IPS DF 6.9 (cell line): Measurements from ENCODE around the gene CCDC71.
A peak's percentile ranks its signal among the peaks of the same experiment; 100 is the strongest.

ENCODE experiments used
- DNase-seq: peaks from one replicate; pipeline ENCODE4 v3.0.0-alpha.2; 2013; ENCODE audit warnings: low read depth, low spot score
- H3K27ac ChIP-seq: one replicate; pipeline ENCODE4 v1.5.1; 2013; ENCODE audit warnings: low read length, control low read depth
- H3K27me3 ChIP-seq: 2 replicates; pipeline ENCODE4 v1.6.1; 2013; ENCODE audit warnings: mild to moderate bottlenecking, low read length; ENCODE audit not compliant: control insufficient read depth, insufficient read depth
- H3K36me3 ChIP-seq: 2 replicates; pipeline ENCODE4 v1.6.1; 2013; ENCODE audit warnings: low read length; ENCODE audit not compliant: control insufficient read depth, insufficient read depth
- H3K4me1 ChIP-seq: 2 replicates; pipeline ENCODE4 v1.6.1; 2013; ENCODE audit warnings: low read length; ENCODE audit not compliant: control insufficient read depth, insufficient read depth
- H3K4me3 ChIP-seq: 2 replicates; pipeline ENCODE4 v1.5.1; 2013; ENCODE audit warnings: mild to moderate bottlenecking, low read length
- H3K9me3 ChIP-seq: 2 replicates; pipeline ENCODE4 v1.6.1; 2013; ENCODE audit warnings: low read length, inconsistent platforms; ENCODE audit not compliant: control insufficient read depth, insufficient read depth
- WGBS: extraction: QIAGEN DNeasy Blood & Tissue Kit; methylation state at CpG from one replicate; pipeline ENCODE4 v1.1.7; 2013; ENCODE audit warnings: mixed read lengths, missing lambda C conversion rate; ENCODE audit not compliant: insufficient read length, insufficient coverage; 5-methylcytosine and 5-hydroxymethylcytosine counted together

The CCDC71 gene

DNA sequence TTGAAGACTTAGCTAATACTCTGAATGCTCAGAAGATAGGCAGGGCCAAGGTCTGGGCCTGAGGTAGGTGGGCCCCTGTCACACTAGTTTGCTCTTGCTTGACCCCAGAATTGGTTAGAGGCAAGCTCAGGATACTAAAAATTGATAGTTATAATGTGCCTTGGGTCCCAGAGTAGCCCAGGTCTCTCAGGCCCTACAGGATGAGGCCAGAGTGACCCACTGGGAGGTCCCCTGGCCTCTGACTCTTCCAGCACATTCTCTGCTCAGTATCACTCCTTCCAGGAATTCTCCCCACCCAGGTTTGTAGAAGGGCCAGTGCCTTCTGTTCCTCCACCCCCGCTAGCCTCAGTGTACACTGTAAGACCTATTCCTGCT, 4.6 kb upstream of the CCDC71 start:
- no peaks in the 10 kb centered on the region for H3K36me3 ChIP-seq
- H3K27ac ChIP-seq: no peak overlapping the region
- H3K9me3 ChIP-seq: no peaks in the 10 kb centered on the region
- H3K4me1 ChIP-seq: peaks cover 15% of the 10 kb centered on the region
- DNase-seq: no peak
- no peaks in the 10 kb centered on the region for H3K27me3 ChIP-seq
- no CpG with 5 or more reads among the region's 1 CpG for WGBS
- H3K4me3 ChIP-seq: no peak overlapping the region

DNA sequence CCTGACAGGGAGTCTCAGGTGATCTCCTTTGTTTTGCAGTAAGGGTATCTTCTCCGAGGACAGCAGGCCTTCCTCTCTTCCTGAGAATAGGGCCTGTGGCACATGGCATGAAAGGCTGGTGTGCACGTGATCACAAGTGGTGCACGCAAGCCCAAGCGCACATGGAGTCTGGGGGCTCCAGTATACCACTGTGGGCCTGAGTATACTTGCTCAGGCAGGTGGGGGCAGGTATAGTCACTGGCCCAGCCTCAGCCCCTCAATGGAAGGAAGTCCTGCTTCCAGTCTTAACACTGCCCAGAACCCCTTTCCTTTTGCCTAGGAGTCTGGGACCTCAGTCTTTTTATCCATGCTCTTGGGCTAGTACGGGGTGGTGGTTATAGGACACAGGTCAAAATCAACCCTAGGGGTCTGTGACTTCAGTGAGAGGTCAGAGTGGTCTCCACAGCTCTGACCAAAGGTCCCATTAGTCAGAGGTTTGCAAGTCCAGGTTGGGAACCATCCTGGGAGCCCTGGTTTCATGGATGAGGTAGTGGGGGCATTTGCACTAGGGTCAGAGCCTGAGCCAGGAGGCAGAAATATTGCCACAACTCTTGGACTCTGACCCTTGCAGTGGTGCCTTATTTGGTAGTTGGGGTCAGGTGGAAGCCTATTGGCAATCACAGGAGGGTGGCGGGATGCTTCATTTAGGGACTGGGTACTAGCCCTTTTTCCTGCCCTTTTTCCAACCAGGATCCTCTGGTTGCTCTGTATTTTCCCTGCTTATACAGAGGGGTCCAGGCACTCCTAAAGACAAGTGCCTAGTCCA, 823 bp upstream of the CCDC71 start:
- no peaks in the 10 kb centered on the region for H3K27me3 ChIP-seq
- H3K27ac ChIP-seq: no peak overlapping the region
- H3K4me1 ChIP-seq: peaks cover 3% of the 10 kb centered on the region; the same call in 1 of the 2 replicates
- H3K9me3 ChIP-seq: no peaks in the 10 kb centered on the region
- DNase-seq: no peak
- peak overlapping the region; percentile 4; the same call in 1 of the 2 replicates for H3K4me3 ChIP-seq
- no CpG with 5 or more reads among the region's 6 CpGs for WGBS
- H3K36me3 ChIP-seq: peaks cover 12% of the 10 kb centered on the region

DNA sequence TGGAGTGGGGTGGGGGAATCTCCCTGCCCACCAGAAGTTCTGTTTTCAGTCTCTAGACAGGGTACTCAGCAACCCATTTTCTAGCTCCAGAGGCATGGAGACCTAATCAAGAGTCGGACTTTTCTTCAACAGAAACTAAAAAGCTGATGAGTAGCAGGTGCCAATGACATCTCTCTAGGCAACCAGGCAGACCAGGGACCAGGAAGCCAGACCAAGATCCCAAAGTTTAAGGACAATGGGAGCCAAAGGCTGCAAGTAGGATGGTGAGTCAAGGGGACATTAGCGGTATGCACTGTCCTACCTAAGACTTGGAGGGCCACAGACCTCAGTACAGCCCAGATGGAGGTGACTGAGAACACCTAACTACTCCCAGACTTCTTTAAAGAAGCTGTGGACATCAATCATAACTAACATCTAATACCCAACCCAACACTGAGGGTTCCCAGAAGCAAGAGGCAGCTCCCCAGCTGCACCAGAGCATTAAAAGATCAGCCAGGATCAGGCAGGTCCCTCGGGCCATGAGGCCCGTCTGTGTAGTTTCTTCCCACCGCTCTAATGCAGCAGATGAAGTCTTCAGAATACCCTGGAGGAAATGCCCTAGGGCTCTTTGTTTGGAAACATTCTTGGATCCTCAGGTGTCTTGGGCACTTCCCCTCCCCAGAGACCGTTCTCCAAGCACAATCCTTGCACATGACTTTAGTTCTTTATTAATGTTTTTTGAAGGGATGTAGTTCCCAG, 979 bp downstream of the CCDC71 start:
- WGBS: no CpG with 5 or more reads among the region's 6 CpGs
- Histone ChIP-seq H3K27ac (no peak overlapping the region), H3K27me3 (no peaks in the 10 kb centered on the region), H3K9me3 (no peaks in the 10 kb centered on the region), H3K4me3 (peak overlapping the region; percentile 78; the same call in 1 of the 2 replicates), H3K36me3 (peaks cover 12% of the 10 kb centered on the region), H3K4me1 (peaks cover 3% of the 10 kb centered on the region; the same call in 1 of the 2 replicates)
- no peak for DNase-seq

DNA sequence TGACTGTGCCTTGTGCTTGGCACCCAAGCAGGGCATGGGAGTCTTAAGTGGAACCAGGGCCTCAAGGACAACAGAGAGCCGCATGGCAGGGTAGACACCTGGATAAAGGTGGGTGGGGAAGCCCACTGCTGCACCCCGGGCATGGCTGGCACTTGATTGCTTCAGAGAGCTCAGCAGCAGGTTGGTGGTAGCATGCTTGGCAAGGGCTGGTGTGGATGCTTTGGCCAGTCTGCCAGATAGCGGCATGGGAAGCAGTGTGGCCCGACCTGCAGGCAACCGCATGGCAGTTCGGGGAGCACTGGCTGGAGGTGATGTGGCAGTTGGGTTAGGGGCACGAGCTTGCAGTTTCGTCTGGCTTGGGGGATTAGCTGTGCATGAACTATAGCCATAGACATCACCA, 2.5 kb downstream of the CCDC71 start:
- Histone ChIP-seq H3K4me3 (no peak overlapping the region), H3K27me3 (no peaks in the 10 kb centered on the region), H3K27ac (no peak overlapping the region), H3K36me3 (peaks cover 12% of the 10 kb centered on the region), H3K4me1 (peaks cover 3% of the 10 kb centered on the region; the same call in 1 of the 2 replicates), H3K9me3 (no peaks in the 10 kb centered on the region)
- no peak for DNase-seq
- WGBS: no CpG with 5 or more reads among the region's 8 CpGs

DNA sequence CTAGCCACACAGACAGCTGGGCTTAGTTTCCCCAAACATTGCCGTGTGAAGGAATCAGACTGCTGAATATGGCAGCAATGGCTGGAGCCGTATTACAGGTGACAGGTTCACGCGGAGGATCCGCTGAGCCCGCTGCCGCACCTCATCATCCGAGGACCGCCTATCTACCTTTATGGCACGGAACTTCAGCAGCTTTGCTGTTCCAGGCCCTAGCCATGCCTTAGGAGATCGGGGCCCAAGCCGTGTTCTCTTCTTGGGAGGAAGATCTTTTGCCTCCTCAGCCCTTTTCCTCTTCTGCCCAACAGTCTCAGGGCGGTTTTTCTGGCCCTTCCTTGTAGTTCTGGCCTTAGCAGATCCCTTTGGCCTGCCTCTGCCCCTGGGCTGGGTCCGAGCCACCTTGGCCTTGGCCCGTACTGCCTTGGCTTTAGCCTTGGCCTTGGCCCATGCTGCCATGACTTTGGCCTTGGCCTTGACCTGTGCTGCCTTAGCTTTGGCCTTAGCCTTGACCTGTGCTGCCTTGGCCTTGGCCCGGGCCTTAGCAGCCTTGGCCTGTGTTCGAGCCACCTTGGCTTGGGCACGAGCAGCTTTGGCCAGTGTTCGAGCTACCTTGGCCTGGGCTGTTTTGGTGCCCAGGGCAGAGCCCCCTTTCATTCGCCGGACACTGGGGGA, 3.2 kb downstream of the CCDC71 start:
- Histone ChIP-seq H3K36me3 (peaks cover 12% of the 10 kb centered on the region), H3K9me3 (no peaks in the 10 kb centered on the region), H3K27me3 (no peaks in the 10 kb centered on the region), H3K4me1 (peaks cover 3% of the 10 kb centered on the region; the same call in 1 of the 2 replicates), H3K27ac (no peak overlapping the region), H3K4me3 (no peak overlapping the region)
- WGBS: no CpG with 5 or more reads among the region's 21 CpGs
- no peak for DNase-seq

DNA sequence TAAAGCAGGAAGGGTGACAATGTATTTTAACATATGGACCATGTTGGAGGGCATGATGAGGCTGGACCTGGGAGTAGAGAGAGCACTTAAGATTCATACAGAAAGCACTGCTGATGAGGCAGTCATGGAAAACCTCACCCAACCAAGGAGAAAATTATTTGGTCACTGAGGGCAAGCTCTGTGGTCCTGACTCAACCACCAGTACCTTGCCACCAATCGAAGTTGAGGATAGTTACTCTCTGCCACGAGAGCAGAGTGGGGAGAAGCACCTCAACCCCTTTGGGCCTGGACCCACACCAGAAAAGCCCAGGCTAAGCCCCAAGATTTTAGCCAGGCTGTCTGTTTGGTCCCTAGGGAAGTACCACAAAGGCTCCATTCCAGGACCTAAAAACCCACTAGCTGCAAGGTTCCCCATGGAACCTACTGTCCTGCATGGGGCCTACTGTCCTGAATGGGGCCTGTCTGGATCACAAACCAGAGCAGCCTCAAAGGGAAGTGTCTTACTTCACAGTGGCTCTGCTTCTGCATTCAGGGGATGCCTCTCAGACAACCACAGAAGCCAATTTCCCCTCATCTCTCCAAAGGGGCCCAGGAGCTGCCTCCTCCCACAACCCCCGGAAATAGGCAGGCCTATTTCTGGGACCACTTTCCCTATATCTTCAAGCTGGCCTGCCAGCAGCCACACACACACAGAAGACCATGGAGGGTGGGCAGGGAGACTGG, 4.2 kb downstream of the CCDC71 start:
- H3K9me3 ChIP-seq: no peaks in the 10 kb centered on the region
- no peaks in the 10 kb centered on the region for H3K27me3 ChIP-seq
- peaks cover 3% of the 10 kb centered on the region; the same call in 1 of the 2 replicates for H3K4me1 ChIP-seq
- peaks cover 12% of the 10 kb centered on the region for H3K36me3 ChIP-seq
- WGBS: no CpG with 5 or more reads among the region's 3 CpGs
- H3K4me3 ChIP-seq: no peak overlapping the region
- no peak for DNase-seq
- no peak overlapping the region for H3K27ac ChIP-seq

DNA sequence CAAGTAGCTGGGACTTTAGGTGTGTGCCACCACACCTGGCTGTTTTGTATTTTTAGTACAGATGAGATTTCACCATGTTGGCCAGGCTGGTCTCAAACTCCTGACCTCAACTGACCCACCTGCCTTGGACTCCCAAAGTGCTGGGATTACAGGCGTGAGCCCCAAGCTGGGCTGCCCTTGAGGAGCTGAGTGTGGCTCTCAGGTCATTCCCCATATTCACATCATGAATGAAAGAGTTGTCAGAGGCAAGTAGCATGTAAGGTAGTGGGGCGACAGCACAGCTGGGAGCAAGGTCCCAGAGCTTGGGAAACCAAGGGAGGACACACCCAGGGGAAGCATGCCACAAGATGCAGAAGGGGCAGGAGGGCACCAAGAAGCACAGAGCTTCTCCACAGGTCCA, 4.9 kb downstream of the CCDC71 start:
- H3K36me3 ChIP-seq: peaks cover 12% of the 10 kb centered on the region
- no peak overlapping the region for H3K27ac ChIP-seq
- no peak for DNase-seq
- H3K4me1 ChIP-seq: peaks cover 3% of the 10 kb centered on the region; the same call in 1 of the 2 replicates
- no peaks in the 10 kb centered on the region for H3K27me3 ChIP-seq
- H3K4me3 ChIP-seq: no peak overlapping the region
- no CpG with 5 or more reads among the region's 2 CpGs for WGBS
- H3K9me3 ChIP-seq: no peaks in the 10 kb centered on the region

DNA sequence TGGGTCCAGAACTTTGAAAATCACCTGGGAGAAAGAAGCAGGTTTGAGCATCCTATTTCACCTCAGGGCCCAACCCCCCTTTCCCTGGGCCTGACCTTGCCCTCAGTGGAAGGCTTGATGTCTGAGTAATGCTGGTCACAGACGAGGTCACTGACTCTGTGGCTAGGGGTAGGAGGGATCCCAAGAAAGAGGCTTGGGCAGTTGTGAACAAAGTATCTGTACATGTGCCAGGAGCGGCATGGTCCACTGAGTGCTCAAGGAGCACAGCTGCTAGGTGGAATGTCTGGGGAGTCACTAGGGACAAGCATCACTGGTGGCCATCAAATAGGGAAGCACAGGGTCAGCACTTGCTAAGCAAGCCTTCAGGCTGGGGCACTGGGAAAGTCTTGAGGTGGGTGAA, 7.3 kb downstream of the CCDC71 start:
- Histone ChIP-seq H3K9me3 (no peaks in the 10 kb centered on the region), H3K4me3 (no peak overlapping the region), H3K36me3 (peaks cover 9% of the 10 kb centered on the region), H3K27me3 (no peaks in the 10 kb centered on the region), H3K4me1 (no peaks in the 10 kb centered on the region), H3K27ac (no peak overlapping the region)
- no peak for DNase-seq
- no CpG with 5 or more reads among the region's 2 CpGs for WGBS

DNA sequence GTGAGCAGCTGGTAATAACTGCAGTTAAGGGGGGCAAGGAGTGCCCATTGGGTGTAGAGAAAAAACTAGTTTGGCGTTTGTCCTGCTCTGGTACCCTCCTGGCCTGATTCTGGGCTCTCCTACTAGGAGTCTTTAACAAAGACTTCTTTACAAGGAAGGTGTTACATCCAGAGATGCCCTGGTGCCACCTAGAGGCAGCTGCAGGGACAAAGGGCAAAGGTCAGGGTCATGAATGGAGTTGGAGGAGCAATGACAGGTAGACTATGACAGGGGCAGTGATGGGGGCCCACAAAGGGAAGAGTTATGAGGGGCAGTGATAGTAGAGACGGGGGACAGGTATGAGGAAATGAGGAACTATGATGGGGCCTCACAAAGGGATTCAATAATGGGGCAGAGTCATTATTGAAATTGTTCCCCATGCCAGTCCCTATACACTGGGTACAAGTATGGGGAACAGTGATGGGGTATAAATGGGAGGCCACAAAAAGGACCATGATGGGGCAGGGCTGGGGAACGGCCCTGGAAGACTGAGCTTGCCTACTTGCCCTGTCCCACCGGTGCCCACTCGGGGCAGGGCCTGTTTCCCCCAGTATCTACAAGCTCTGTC, 7.9 kb downstream of the CCDC71 start:
- Histone ChIP-seq H3K9me3 (no peaks in the 10 kb centered on the region), H3K27ac (no peak overlapping the region), H3K36me3 (peaks cover 4% of the 10 kb centered on the region; the same call in 1 of the 2 replicates), H3K4me3 (no peak overlapping the region), H3K27me3 (no peaks in the 10 kb centered on the region), H3K4me1 (no peaks in the 10 kb centered on the region)
- no CpG with 5 or more reads among the region's 5 CpGs for whole genome bisulfite sequencing
- DNase-seq: no peak
